Adrenal gland (tissue), 12 donors: Measurements from ENCODE around the gene CRTC1. TPM values are rescaled to one million over a fixed set of nuclear protein-coding genes. Genes with fewer than 3 reads are reported as not detected.
A peak's percentile ranks its signal among the peaks of the same experiment; 100 is the strongest.

Experiments
- DNase-seq, 7 donors: peaks; one replicate each; pipeline ENCODE4 v3.0.0-alpha.2; 2019 to 2020
- H3K27ac ChIP-seq, 5 donors: fragments of 200-600 bp; sonication (generic) in 4 of 5; 1 replicate in 3 of 5; 2 replicates in 2 of 5; pipeline versions ENCODE4 v1.5.1 to v1.8.0; 2016 to 2020; ENCODE audit warnings: mild to moderate bottlenecking in 1 of 5
- H3K27me3 ChIP-seq: fragments of 200-600 bp; 2 replicates; pipeline ENCODE4 v1.8.0; 2021
- H3K36me3 ChIP-seq, 2 donors: fragments of 200-600 bp; replicated peaks in 1 of 2; 1 replicate in 1 of 2; 2 replicates in 1 of 2; pipeline versions ENCODE4 v1.5.1 to v1.8.0; 2018 to 2022
- H3K4me1 ChIP-seq, 2 donors: fragments of 200-600 bp; replicated peaks in 1 of 2; 1 replicate in 1 of 2; 2 replicates in 1 of 2; pipeline versions ENCODE4 v1.5.1 to v1.8.0; 2018 to 2021
- H3K4me3 ChIP-seq, 4 donors: fragments of 200-600 bp; sonication (generic) in 3 of 4; one replicate each; pipeline ENCODE4 v1.5.1; 2016 to 2018
- H3K9me3 ChIP-seq, 3 donors: fragments of 200-600 bp; sonication (generic) in 1 of 3; replicated peaks in 1 of 3; 1 replicate in 2 of 3; 2 replicates in 1 of 3; pipeline versions ENCODE4 v1.5.1 to v1.8.0; 2016 to 2021
- CTCF ChIP-seq, 6 experiments: fragments of 450-650 bp in 4 of 6; fragments of 200-600 bp in 2 of 6; sonication (generic) in 1 of 6; IDR thresholded peaks; 1 replicate in 5 of 6; 2 replicates in 1 of 6; pipeline versions ENCODE4 v1.5.1 to v1.8.0; 2016 to 2021; ENCODE audit warnings: antibody characterized with exemption in 6 of 6, mild to moderate bottlenecking in 2 of 6, moderate library complexity in 1 of 6
- POLR2A ChIP-seq, 2 donors: fragments of 450-650 bp; IDR thresholded peaks; one replicate each; pipeline ENCODE4 v1.6.1; 2017; ENCODE audit warnings: antibody characterized with exemption in 2 of 2, mild to moderate bottlenecking in 2 of 2, moderate library complexity in 1 of 2
- WGBS, 4 donors: extraction: QIAGEN DNeasy Blood & Tissue Kit in 2 of 4; methylation state at CpG; one replicate each; pipeline versions ENCODE4 v1.1.5 to v1.1.7; 2013 to 2017; 5-methylcytosine and 5-hydroxymethylcytosine counted together
- intact Hi-C, 2 donors: fragments of 100-400 bp; cut with DNase I; formaldehyde crosslinking; loops; one replicate each; pipeline versions ENCODE4 v1.14.1 to v1.15.0; 2022 to 2023
- polyA plus RNA-seq, 3 donors: library from polyadenylated mRNA; stranded (reverse); fragments of 200-250 nt in 2 of 3; fragments of 350-450 nt in 1 of 3; fragmentation: Illumina TruSeq in 1 of 3; extraction: RNeasy Lipid Tissue Mini Kit (QIAGEN cat#74804) in 1 of 3; gene quantifications; one replicate each; pipeline ENCODE4 v1.2.3, GENCODE V29; 2013 to 2014
- total RNA-seq, 9 donors: library from RNA; depleted of rRNA in 4 of 9; stranded (reverse); fragments of >200 nt in 4 of 9; fragments of 120-200 nt in 1 of 9; fragmentation: NEBNext Ultra II Directional in 1 of 9; extraction: Animal tissue kit (Norgen Biotek cat#: 25700) in 1 of 9; gene quantifications; one replicate each; pipeline versions ENCODE4 v1.1.0 to v1.2.4, GENCODE V29; 2013 to 2023
- donor health status: healthy with polysubstance abuse.
- donor health status: Bipolar disorder and iron deficiency.
- donor health status: DM: yes; HTN: yes; CAD: no.
- donor health status: DM: no; HTN: no; CAD: no.
- donor health status: DM: no; HTN: no; CAD: no.
- donor health status: DM: yes; HTN: yes; CAD: no.

Gene CRTC1
- total and polyA plus RNA-seq, 12 donors, result 3.1 to 38.1 (median 10.3) TPM

GRCh38 chr19:18667531-18668251 lies 15.8 kb upstream of the CRTC1 start:
- H3K27ac ChIP-seq, result no peak overlapping the region
- TF ChIP-seq POLR2A (IDR thresholded peaks at IDR 0.05), result no peak
- no peak for TF ChIP-seq CTCF (IDR thresholded peaks at IDR 0.05)
- intact Hi-C loops, result no loop called here
- peaks cover 0 to 5% of the 10 kb centered on the region in 2 donors for H3K4me1 ChIP-seq
- H3K4me3 ChIP-seq, result no peak overlapping the region
- H3K36me3 ChIP-seq, result peaks cover 0 to 28% of the 10 kb centered on the region in 2 donors
- 97 to 98% (median 98%) methylated on average over 35 to 55 of the region's 55 CpGs for WGBS, 4 donors
- H3K9me3 ChIP-seq, result no peaks in the 10 kb centered on the region
- DNase-seq, result no peak
- no peaks in the 10 kb centered on the region for H3K27me3 ChIP-seq

- intact Hi-C loops, result no loop called here
- Histone ChIP-seq H3K27ac (no peak overlapping the region), H3K27me3 (no peaks in the 10 kb centered on the region), H3K4me1 (peaks cover 0 to 5% of the 10 kb centered on the region in 2 donors), H3K9me3 (no peaks in the 10 kb centered on the region), H3K4me3 (no peak overlapping the region), H3K36me3 (peaks cover 0 to 28% of the 10 kb centered on the region in 2 donors)
- no peak for TF ChIP-seq POLR2A (IDR thresholded peaks at IDR 0.05)
- peak in 1 of 7 donors; percentile 14 for DNase-seq
- 96 to 98% (median 98%) methylated on average over 17 to 38 of the region's 38 CpGs for WGBS, 4 donors
Observed at GRCh38 chr19:18668252-18668631, 15.2 kb upstream of the CRTC1 start.

- no peak for DNase-seq
- Histone ChIP-seq H3K36me3 (peaks cover 0 to 28% of the 10 kb centered on the region in 2 donors), H3K27me3 (no peaks in the 10 kb centered on the region), H3K4me3 (no peak overlapping the region), H3K4me1 (peaks cover 0 to 5% of the 10 kb centered on the region in 2 donors), H3K27ac (no peak overlapping the region), H3K9me3 (no peaks in the 10 kb centered on the region)
- WGBS, 4 donors, result 94 to 96% (median 95%) methylated on average over 32 to 58 of the region's 58 CpGs; no CpG with 5 or more reads in 1 of the 4 donors
- TF ChIP-seq CTCF (IDR thresholded peaks at IDR 0.05), result no peak
- TF ChIP-seq POLR2A (IDR thresholded peaks at IDR 0.05), result no peak
- intact Hi-C loops, result no loop called here
Observed at GRCh38 chr19:18668744-18669523, 14.5 kb upstream of the CRTC1 start.

- Histone ChIP-seq H3K4me1 (no peaks in the 10 kb centered on the region), H3K9me3 (no peaks in the 10 kb centered on the region), H3K36me3 (peaks cover 0 to 28% of the 10 kb centered on the region in 2 donors), H3K27ac (peak overlapping the region in 1 of 5 donors; percentile 6), H3K4me3 (no peak overlapping the region), H3K27me3 (no peaks in the 10 kb centered on the region)
- intact Hi-C loops, result no loop called here
- no peak for TF ChIP-seq CTCF (IDR thresholded peaks at IDR 0.05)
- TF ChIP-seq POLR2A (IDR thresholded peaks at IDR 0.05), result no peak
- WGBS, 4 donors, result 86 to 91% (median 89%) methylated on average over 9 to 12 of the region's 12 CpGs
- no peak for DNase-seq
Observed at GRCh38 chr19:18669524-18669817, 14.0 kb upstream of the CRTC1 start.
